OCI-LY1 (cell line): ENCODE results near the gene THUMPD2.

Experiments used
- H2AFZ ChIP-seq: fragments of 200-600 bp; sonication (generic), shearing (Covaris generic); 2 replicates; pipeline ENCODE4 v1.6.0; 2014; ENCODE audit warnings: antibody characterized with exemption, mild to moderate bottlenecking, low read length
- H3F3A ChIP-seq: fragments of 200-600 bp; sonication (generic), shearing (Covaris generic); 2 replicates; pipeline ENCODE4 v1.6.0; 2014; ENCODE audit warnings: mild to moderate bottlenecking, antibody characterized with exemption, low read length, moderate library complexity; ENCODE audit not compliant: insufficient read depth
- H3K27ac ChIP-seq: fragments of 200-600 bp; sonication (generic); 2 replicates; pipeline ENCODE4 v1.5.1; 2014; ENCODE audit warnings: low read length, mixed run types, mild to moderate bottlenecking, low read depth; ENCODE audit not compliant: poor library complexity, severe bottlenecking
- H3K27me3 ChIP-seq: fragments of 200-600 bp; sonication (generic); 2 replicates; pipeline ENCODE4 v1.6.0; 2014; ENCODE audit warnings: antibody characterized with exemption, mild to moderate bottlenecking, low read length, moderate library complexity; ENCODE audit not compliant: insufficient read depth
- H3K36me3 ChIP-seq: fragments of 200-600 bp; sonication (generic); 2 replicates; pipeline ENCODE4 v1.6.1; 2014; ENCODE audit warnings: mild to moderate bottlenecking, antibody characterized with exemption, low read length, moderate library complexity, mixed read lengths; ENCODE audit not compliant: insufficient read depth
- H3K4me1 ChIP-seq: fragments of 200-600 bp; sonication (generic); 2 replicates; pipeline ENCODE4 v1.5.1; 2014; ENCODE audit warnings: mild to moderate bottlenecking, low read length, moderate library complexity; ENCODE audit not compliant: insufficient read depth, severe bottlenecking
- H3K4me2 ChIP-seq: fragments of 200-600 bp; sonication (generic), shearing (Covaris generic); 2 replicates; pipeline ENCODE4 v1.6.1; 2014; ENCODE audit warnings: low read length
- H3K4me3 ChIP-seq: fragments of 200-600 bp; sonication (generic); 2 replicates; pipeline ENCODE4 v1.5.1; 2014; ENCODE audit warnings: low read length, low read depth, mild to moderate bottlenecking, mixed read lengths; ENCODE audit not compliant: poor library complexity, severe bottlenecking
- H3K79me2 ChIP-seq: fragments of 200-600 bp; shearing (Covaris generic); 2 replicates; pipeline ENCODE4 v1.6.1; 2016; ENCODE audit warnings: mixed run types, low read length, mixed read lengths; ENCODE audit not compliant: insufficient read depth
- H3K9ac ChIP-seq: fragments of 200-600 bp; sonication (generic), shearing (Covaris generic); 2 replicates; pipeline ENCODE4 v1.6.1; 2014; ENCODE audit warnings: mild to moderate bottlenecking, low read length, mixed read lengths
- H3K9me2 ChIP-seq: fragments of 200-600 bp; sonication (generic), shearing (Covaris generic); 2 replicates; pipeline ENCODE4 v1.6.1; 2014; ENCODE audit warnings: low read depth, mild to moderate bottlenecking, low read length, mixed read lengths
- H3K9me3 ChIP-seq: fragments of 200-600 bp; shearing (Covaris generic); 2 replicates; pipeline ENCODE4 v1.6.1; 2014; ENCODE audit warnings: low read length, mixed read lengths
- H4K20me1 ChIP-seq: fragments of 200-600 bp; sonication (generic), shearing (Covaris generic); 2 replicates; pipeline ENCODE4 v1.6.0; 2016; ENCODE audit warnings: mild to moderate bottlenecking, low read length; ENCODE audit not compliant: insufficient read depth
- CTCF ChIP-seq: fragments of 200-600 bp; sonication (generic), shearing (Covaris generic); IDR thresholded peaks from 2 replicates; pipeline ENCODE4 v1.5.1; 2017; ENCODE audit warnings: mild to moderate bottlenecking, antibody characterized with exemption, low read length, moderate library complexity, mixed read lengths
- EZH2 ChIP-seq: fragments of 200-600 bp; sonication (generic), shearing (Covaris generic); IDR thresholded peaks from 2 replicates; pipeline ENCODE4 v1.8.0; 2017; ENCODE audit warnings: borderline replicate concordance, mixed run types, mild to moderate bottlenecking, antibody characterized with exemption, low read length, moderate library complexity, mixed read lengths

The THUMPD2 gene

GRCh38 chr2:39778775-39779340 is at the start of gene THUMPD2:
TSS of gene THUMPD2 (minus strand) at chr2:39779258. CDS start at chr2:39779239, 19 bp downstream.
- Histone ChIP-seq H3K9ac (peak within 1 kb of the TSS; percentile 93), H4K20me1 (no peaks in the 10 kb centered on the region; the same call in 1 of the 2 replicates), H3K9me2 (no peaks in the 10 kb centered on the region), H3K79me2 (peaks cover 49% of the 10 kb centered on the region), H3K4me2 (peak within 1 kb of the TSS; percentile 87), H3K4me1 (peaks cover 50% of the 10 kb centered on the region), H3K27me3 (no peaks in the 10 kb centered on the region), H3F3A (no peaks in the 10 kb centered on the region), H3K36me3 (peaks cover 38% of the 10 kb centered on the region), H3K9me3 (no peaks in the 10 kb centered on the region), H3K27ac (peak within 1 kb of the TSS; percentile 1), H3K4me3 (peak within 1 kb of the TSS; percentile 89), H2AFZ (peak within 1 kb of the TSS; percentile 78; the same call in 1 of the 2 replicates)
- TF ChIP-seq CTCF, result no peak
- no peak for TF ChIP-seq EZH2

- Histone ChIP-seq H3K9ac (no peak overlapping the region), H3K27me3 (no peaks in the 10 kb centered on the region), H3K9me3 (no peaks in the 10 kb centered on the region), H3F3A (no peaks in the 10 kb centered on the region), H3K4me2 (no peak overlapping the region), H3K9me2 (no peaks in the 10 kb centered on the region), H2AFZ (no peak overlapping the region), H4K20me1 (no peaks in the 10 kb centered on the region), H3K27ac (no peak overlapping the region), H3K4me1 (no peaks in the 10 kb centered on the region), H3K79me2 (no peaks in the 10 kb centered on the region), H3K36me3 (no peaks in the 10 kb centered on the region), H3K4me3 (no peak overlapping the region)
- TF ChIP-seq EZH2 (no peak), CTCF (no peak)
These were observed 42.8 kb upstream of the THUMPD2 start for GRCh38 chr2:39821871-39822270.

GRCh38 chr2:39816845-39817244 is 37.8 kb upstream of the THUMPD2 start:
- H3K9me3 ChIP-seq, result no peaks in the 10 kb centered on the region
- no peaks in the 10 kb centered on the region for H3K9me2 ChIP-seq
- H3K9ac ChIP-seq, result no peak overlapping the region
- no peaks in the 10 kb centered on the region for H4K20me1 ChIP-seq
- H3K4me3 ChIP-seq, result no peak overlapping the region
- H3K36me3 ChIP-seq, result no peaks in the 10 kb centered on the region
- no peak overlapping the region for H3K4me2 ChIP-seq
- H3K4me1 ChIP-seq, result no peaks in the 10 kb centered on the region
- no peaks in the 10 kb centered on the region for H3K79me2 ChIP-seq
- no peak overlapping the region for H2AFZ ChIP-seq
- 0 out of 2 replicates have a peak, but pooled peaks cover 3% of the 10 kb centered on the region for H3K27me3 ChIP-seq
- no peak for TF ChIP-seq EZH2
- no peak for TF ChIP-seq CTCF
- no peak overlapping the region for H3K27ac ChIP-seq
- H3F3A ChIP-seq, result no peaks in the 10 kb centered on the region
